ENCODE data around the gene PDZK1IP1.

DNA sequence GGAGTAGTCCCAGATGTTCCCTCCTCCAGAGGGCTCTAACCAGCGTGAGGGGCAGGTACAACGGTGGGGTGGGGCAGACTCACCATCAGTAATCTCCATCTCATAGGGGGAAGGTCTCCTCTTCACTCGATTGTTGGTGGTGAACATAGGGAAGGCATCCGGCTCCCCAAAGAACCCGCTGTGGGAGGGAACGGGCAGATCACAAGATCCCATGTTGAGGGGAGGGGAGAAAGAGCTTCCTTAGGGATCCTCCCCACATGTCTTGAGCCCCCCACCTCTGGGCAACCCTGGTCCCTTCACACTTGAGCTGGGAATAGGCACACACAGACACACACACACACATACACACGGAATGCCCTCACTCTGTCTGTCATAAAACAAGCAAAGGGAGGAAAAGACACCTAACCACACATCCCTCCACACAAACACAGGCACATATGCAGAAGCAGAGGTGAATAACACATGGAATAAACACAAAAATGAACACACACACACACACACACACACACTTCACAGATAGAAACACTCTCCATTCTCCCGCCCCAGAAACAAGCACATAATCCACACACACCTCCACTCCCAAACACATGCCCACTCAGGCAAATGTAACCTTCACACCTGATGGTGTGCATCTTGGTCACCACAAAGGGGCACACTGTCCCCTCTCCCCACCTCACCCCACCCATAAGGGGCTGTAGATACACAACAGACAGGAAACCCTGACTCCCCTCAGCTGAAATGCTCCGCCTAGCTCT, 34.3 kb upstream of the PDZK1IP1 start:
- TF ChIP-seq, protein P1, sequence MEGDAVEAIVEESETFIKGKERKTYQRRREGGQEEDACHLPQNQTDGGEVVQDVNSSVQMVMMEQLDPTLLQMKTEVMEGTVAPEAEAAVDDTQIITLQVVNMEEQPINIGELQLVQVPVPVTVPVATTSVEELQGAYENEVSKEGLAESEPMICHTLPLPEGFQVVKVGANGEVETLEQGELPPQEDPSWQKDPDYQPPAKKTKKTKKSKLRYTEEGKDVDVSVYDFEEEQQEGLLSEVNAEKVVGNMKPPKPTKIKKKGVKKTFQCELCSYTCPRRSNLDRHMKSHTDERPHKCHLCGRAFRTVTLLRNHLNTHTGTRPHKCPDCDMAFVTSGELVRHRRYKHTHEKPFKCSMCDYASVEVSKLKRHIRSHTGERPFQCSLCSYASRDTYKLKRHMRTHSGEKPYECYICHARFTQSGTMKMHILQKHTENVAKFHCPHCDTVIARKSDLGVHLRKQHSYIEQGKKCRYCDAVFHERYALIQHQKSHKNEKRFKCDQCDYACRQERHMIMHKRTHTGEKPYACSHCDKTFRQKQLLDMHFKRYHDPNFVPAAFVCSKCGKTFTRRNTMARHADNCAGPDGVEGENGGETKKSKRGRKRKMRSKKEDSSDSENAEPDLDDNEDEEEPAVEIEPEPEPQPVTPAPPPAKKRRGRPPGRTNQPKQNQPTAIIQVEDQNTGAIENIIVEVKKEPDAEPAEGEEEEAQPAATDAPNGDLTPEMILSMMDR (IDR thresholded peaks at IDR 0.05 in 2 of 3, conservative IDR thresholded peaks at IDR 0.05 in 1 of 3; ENCODE audit: borderline replicate concordance in 1 of 3, insufficient read depth in 1 of 3, low read depth in 2 of 3, low read length in 2 of 3) = no peak
- TF ChIP-seq POLR2A (IDR thresholded peaks at IDR 0.05; ENCODE audit: borderline replicate concordance, extremely low read depth, insufficient read depth, insufficient read length) (no peak), RAD21 (IDR thresholded peaks at IDR 0.05; ENCODE audit: low read depth) (no peak), SP1 (IDR thresholded peaks at IDR 0.05; ENCODE audit: low read depth) (no peak), ELF1 (IDR thresholded peaks at IDR 0.05; ENCODE audit: borderline replicate concordance, low read depth) (no peak), TCF7L2 (IDR thresholded peaks at IDR 0.05; ENCODE audit: borderline replicate concordance, extremely low read depth, insufficient read depth, insufficient read length) (no peak)

Data from HCT116 (cell line).